SU-DHL-6 (cell line): ENCODE measurements around the gene TMPRSS5.

Experiments
- CTCF ChIP-seq: fragments of 200-600 bp; sonication (generic); IDR thresholded peaks from one replicate; pipeline ENCODE4 v1.5.1; 2017; ENCODE audit warnings: antibody characterized with exemption, mild to moderate bottlenecking, low read length, moderate library complexity; ENCODE audit not compliant: insufficient read depth, poor library complexity, severe bottlenecking
- EZH2phosphoT487 ChIP-seq: fragments of 200-600 bp; sonication (generic), shearing (Covaris generic); conservative IDR thresholded peaks from 2 replicates; pipeline ENCODE4 v1.6.1; 2018; ENCODE audit warnings: mild to moderate bottlenecking, antibody characterized with exemption, low read length, moderate library complexity, mixed read lengths

DNA sequence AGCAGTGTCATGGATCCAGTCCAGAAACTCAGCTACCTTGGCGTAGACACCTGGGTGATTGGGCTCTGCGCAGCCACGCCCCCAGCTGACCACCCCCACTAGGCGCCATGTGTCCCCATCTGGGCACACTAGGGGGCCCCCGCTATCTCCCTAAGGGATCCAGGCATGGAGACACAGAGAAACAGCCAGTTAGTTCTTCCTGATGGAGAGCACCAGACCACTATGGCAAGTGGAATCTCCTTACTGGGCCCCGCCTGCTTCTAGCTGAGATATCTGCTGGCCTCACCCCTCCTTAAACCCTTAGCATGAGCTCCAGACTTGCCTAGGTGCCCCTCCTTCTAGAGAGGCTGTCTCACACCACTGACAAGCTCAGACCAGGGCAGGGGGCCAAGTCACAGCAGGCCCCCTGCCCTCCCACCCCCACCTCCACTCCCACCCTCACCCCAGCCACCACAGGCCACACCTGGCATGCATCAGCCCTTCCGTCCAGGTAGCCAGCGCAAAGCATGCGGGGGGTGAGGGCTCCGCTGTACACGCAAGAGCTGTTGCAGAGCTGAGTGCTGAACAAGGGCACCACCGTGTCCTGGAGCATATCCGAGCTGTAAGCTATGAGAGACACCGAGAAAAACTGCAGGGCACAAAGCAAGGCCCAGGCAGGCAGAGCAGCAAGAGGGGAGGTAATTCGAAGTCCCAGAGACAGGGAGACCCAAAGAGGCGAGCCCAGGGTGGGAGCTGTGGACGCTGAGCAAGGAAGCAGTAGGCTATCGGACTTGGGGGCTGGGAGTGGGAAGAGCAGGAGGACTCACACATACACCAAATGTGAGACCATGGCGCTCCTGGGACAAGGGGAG lies 16.1 kb downstream of the TMPRSS5 start:
- TF ChIP-seq CTCF (no peak), EZH2phosphoT487 (no peak)
